Fibroblast of lung (primary cell): ENCODE measurements around the gene TACR1. TPM values are rescaled to one million over a fixed set of nuclear protein-coding genes. Genes with fewer than 3 reads are reported as not detected.
"Not testable (repeated sequence)": the region's sequence is repeated elsewhere in the genome, so short reads cannot be mapped to it uniquely, and the experiment has no call there.

Experiments
- DNase-seq, 2 donors: peaks; one replicate each; pipeline versions ENCODE4 v3.0.0 to v3.0.0-alpha.2; 2010; ENCODE audit warnings: low read depth in 2 of 2
- H2AFZ ChIP-seq: 2 replicates; pipeline ENCODE4 v1.5.1; 2012; ENCODE audit warnings: low read length, control low read depth, inconsistent platforms
- H3K27ac ChIP-seq: 2 replicates; pipeline ENCODE4 v1.5.1; 2011; ENCODE audit warnings: low read length, control low read depth; ENCODE audit not compliant: insufficient read depth
- H3K27me3 ChIP-seq: 2 replicates; pipeline ENCODE4 v1.5.1; 2011; ENCODE audit warnings: mild to moderate bottlenecking, low read length; ENCODE audit not compliant: control insufficient read depth, insufficient read depth
- H3K36me3 ChIP-seq: 2 replicates; pipeline ENCODE4 v1.5.1; 2011; ENCODE audit warnings: low read length; ENCODE audit not compliant: control insufficient read depth, insufficient read depth
- H3K4me1 ChIP-seq: 2 replicates; pipeline ENCODE4 v1.5.1; 2011; ENCODE audit warnings: low read length; ENCODE audit not compliant: control insufficient read depth, insufficient read depth; ENCODE audit errors: extremely low read depth
- H3K4me2 ChIP-seq: 2 replicates; pipeline ENCODE4 v1.5.1; 2011; ENCODE audit warnings: low read length, control low read depth; ENCODE audit not compliant: insufficient read depth; ENCODE audit errors: extremely low read depth
- H3K4me3 ChIP-seq, 4 experiments: fragments of 200-600 bp in 1 of 4; sonication (generic) in 1 of 4; replicated peaks in 1 of 4; 2 replicates each; pipeline ENCODE4 v1.5.1; 2011 to 2016; ENCODE audit warnings: low read length in 4 of 4, low read depth in 3 of 4, mild to moderate bottlenecking in 3 of 4, control low read depth in 2 of 4, inconsistent platforms in 1 of 4, mixed read lengths in 1 of 4; ENCODE audit not compliant: insufficient read depth in 1 of 4; ENCODE audit errors: control extremely low read depth in 1 of 4
- H3K79me2 ChIP-seq: 2 replicates; pipeline ENCODE4 v1.5.1; 2012; ENCODE audit warnings: mild to moderate bottlenecking, low read length, inconsistent platforms; ENCODE audit not compliant: control insufficient read depth, insufficient read depth
- H3K9ac ChIP-seq: 2 replicates; pipeline ENCODE4 v1.5.1; 2011; ENCODE audit warnings: mild to moderate bottlenecking, low read length, control low read depth; ENCODE audit not compliant: insufficient read depth
- H3K9me3 ChIP-seq: 2 replicates; pipeline ENCODE4 v1.5.1; 2012; ENCODE audit warnings: low read depth, low read length; ENCODE audit not compliant: control insufficient read depth, insufficient read depth
- H4K20me1 ChIP-seq: 2 replicates; pipeline ENCODE4 v1.5.1; 2011; ENCODE audit warnings: low read length; ENCODE audit not compliant: control insufficient read depth, insufficient read depth; ENCODE audit errors: extremely low read depth
- CTCF ChIP-seq, 2 donors: IDR thresholded peaks in 1 of 2; conservative IDR thresholded peaks in 1 of 2; 1 replicate in 1 of 2; 2 replicates in 1 of 2; pipeline ENCODE4 v1.5.1; 2011 to 2012; ENCODE audit warnings: low read length in 2 of 2, control low read depth in 1 of 2, inconsistent platforms in 1 of 2, low read depth in 1 of 2, mild to moderate bottlenecking in 1 of 2
- EZH2 ChIP-seq: IDR thresholded peaks from 2 replicates; pipeline ENCODE4 v1.5.1; 2012; ENCODE audit warnings: low read length, control low read depth, mild to moderate bottlenecking; ENCODE audit errors: missing control alignments
- polyA plus RNA-seq, 2 donors: library from polyadenylated mRNA; depleted of rRNA in 1 of 2; stranded (reverse) in 1 of 2; unstranded in 1 of 2; fragments of >200 nt; gene quantifications; 2 replicates each; pipeline ENCODE4 v1.2.1, GENCODE V29; 2011 to 2012; ENCODE audit warnings: missing spikeins in 1 of 2
- total RNA-seq: library from RNA; depleted of rRNA; stranded (reverse); fragments of >200 nt; gene quantifications from 2 replicates; pipeline ENCODE4 v1.2.1, GENCODE V29; 2014

TACR1 gene
- total and polyA plus RNA-seq, 2 donors (not counting 1 experiment from before 2014, with no cell fraction given): 0.05 to 0.17 TPM

- Histone ChIP-seq H4K20me1 (no peaks in the 10 kb centered on the region), H3K4me3 (no peak overlapping the region), H3K4me1 (no peaks in the 10 kb centered on the region), H3K27me3 (no peaks in the 10 kb centered on the region), H3K36me3 (no peaks in the 10 kb centered on the region), H3K9ac (no peak overlapping the region), H3K27ac (no peak overlapping the region), H3K79me2 (no peaks in the 10 kb centered on the region), H3K4me2 (no peak overlapping the region), H2AFZ (no peak overlapping the region), H3K9me3 (no peaks in the 10 kb centered on the region)
- peak; percentile 9 to 13 for DNase-seq
- TF ChIP-seq EZH2 (no peak), CTCF (conservative IDR thresholded peaks at IDR 0.05 in 1 of 2, IDR thresholded peaks at IDR 0.05 in 1 of 2; ENCODE audit: low read depth in 1 of 2, low read length in 2 of 2) (no peak)
Measured at GRCh38 chr2:75146606-75147332, 52.6 kb downstream of the TACR1 start.

- not testable (repeated sequence) for DNase-seq, H3K36me3 ChIP-seq, H3K4me1 ChIP-seq, H4K20me1 ChIP-seq, H3K27ac ChIP-seq, H3K79me2 ChIP-seq, H3K9me3 ChIP-seq, H3K9ac ChIP-seq, H3K4me2 ChIP-seq, H2AFZ ChIP-seq, H3K27me3 ChIP-seq, H3K4me3 ChIP-seq
Measured at GRCh38 chr2:75146221-75146605, 53.1 kb downstream of the TACR1 start.

GRCh38 chr2:75142081-75142480 is 57.2 kb downstream of the TACR1 start:
- Histone ChIP-seq H3K4me3 (no peak overlapping the region), H3K4me1 (no peaks in the 10 kb centered on the region), H4K20me1 (no peaks in the 10 kb centered on the region), H3K9ac (no peak overlapping the region), H3K36me3 (no peaks in the 10 kb centered on the region), H3K4me2 (no peak overlapping the region), H3K27ac (no peak overlapping the region), H2AFZ (no peak overlapping the region), H3K79me2 (no peaks in the 10 kb centered on the region), H3K9me3 (no peaks in the 10 kb centered on the region), H3K27me3 (peaks cover 3% of the 10 kb centered on the region)
- peak; percentile 11 to 57 for DNase-seq
- no peak for TF ChIP-seq CTCF (conservative IDR thresholded peaks at IDR 0.05 in 1 of 2, IDR thresholded peaks at IDR 0.05 in 1 of 2; ENCODE audit: low read depth in 1 of 2, low read length in 2 of 2)
- no peak for TF ChIP-seq EZH2
